Osteoblast (primary cell): Measurements from ENCODE around the gene WASF3. TPM values are rescaled to one million over a fixed set of nuclear protein-coding genes. Genes with fewer than 3 reads are reported as not detected.

Experiments
- DNase-seq: peaks from one replicate; pipeline ENCODE4 v3.0.0; 2011; ENCODE audit warnings: low spot score, mixed read lengths; ENCODE audit not compliant: insufficient read length; ENCODE audit errors: missing footprints
- H2AFZ ChIP-seq: 2 replicates; pipeline ENCODE4 v1.6.0; 2011; ENCODE audit warnings: mild to moderate bottlenecking, low read length
- H3K27ac ChIP-seq: 2 replicates; pipeline ENCODE4 v1.5.1; 2011; ENCODE audit warnings: mild to moderate bottlenecking, low read depth, low read length, moderate library complexity
- H3K27me3 ChIP-seq: 2 replicates; pipeline ENCODE4 v1.6.0; 2012; ENCODE audit warnings: mild to moderate bottlenecking, control low read depth, inconsistent platforms, low read length, moderate library complexity; ENCODE audit not compliant: insufficient read depth
- H3K36me3 ChIP-seq: 2 replicates; pipeline ENCODE4 v1.5.1; 2011; ENCODE audit warnings: mild to moderate bottlenecking, low read length, control low read depth, moderate library complexity; ENCODE audit not compliant: insufficient read depth
- H3K4me1 ChIP-seq: 2 replicates; pipeline ENCODE4 v1.5.1; 2011; ENCODE audit warnings: mild to moderate bottlenecking, low read length, control low read depth, moderate library complexity; ENCODE audit not compliant: insufficient read depth
- H3K4me2 ChIP-seq: 2 replicates; pipeline ENCODE4 v1.6.0; 2011; ENCODE audit warnings: mild to moderate bottlenecking, low read length; ENCODE audit not compliant: insufficient read depth
- H3K4me3 ChIP-seq: fragments of 200-600 bp; sonication (generic); 3 replicates; pipeline ENCODE4 v1.5.1; 2012; ENCODE audit warnings: mild to moderate bottlenecking, low read length, inconsistent platforms; ENCODE audit not compliant: insufficient read depth
- H3K79me2 ChIP-seq: 2 replicates; pipeline ENCODE4 v1.6.0; 2012; ENCODE audit warnings: mild to moderate bottlenecking, low read length, control low read depth, inconsistent platforms; ENCODE audit not compliant: insufficient read depth
- H3K9me3 ChIP-seq: 2 replicates; pipeline ENCODE4 v1.5.1; 2011; ENCODE audit warnings: low read depth, low read length, control low read depth
- H4K20me1 ChIP-seq: 2 replicates; pipeline ENCODE4 v1.6.0; 2012; ENCODE audit warnings: mild to moderate bottlenecking, low read length, control low read depth; ENCODE audit not compliant: insufficient read depth
- CTCF ChIP-seq: IDR thresholded peaks from 2 replicates; pipeline ENCODE4 v1.5.1; 2011; ENCODE audit warnings: mild to moderate bottlenecking, low read depth, low read length, moderate library complexity; ENCODE audit errors: extremely low read depth
- total RNA-seq: library from RNA; depleted of rRNA; stranded (reverse); fragments of >200 nt; gene quantifications from 2 replicates; pipeline ENCODE4 v1.2.3, GENCODE V29; 2012

WASF3 gene
- total RNA-seq, 1 donor: 23.5 TPM

GRCh38 chr13:26596458-26596857 lies 39.0 kb downstream of the WASF3 start:
- Histone ChIP-seq H3K4me3 (no peak overlapping the region), H2AFZ (no peak overlapping the region), H3K27ac (no peak overlapping the region), H3K79me2 (peaks cover 76% of the 10 kb centered on the region), H3K27me3 (no peaks in the 10 kb centered on the region), H3K9me3 (no peaks in the 10 kb centered on the region), H3K4me1 (peaks cover 20% of the 10 kb centered on the region), H3K36me3 (no peaks in the 10 kb centered on the region), H3K4me2 (no peak overlapping the region), H4K20me1 (peaks cover 13% of the 10 kb centered on the region)
- no peak for TF ChIP-seq CTCF
- no peak for DNase-seq

GRCh38 chr13:26599403-26599802 lies 41.9 kb downstream of the WASF3 start:
- no peaks in the 10 kb centered on the region for H3K9me3 ChIP-seq
- no peaks in the 10 kb centered on the region for H3K27me3 ChIP-seq
- no peak overlapping the region for H3K4me3 ChIP-seq
- H4K20me1 ChIP-seq: peaks cover 20% of the 10 kb centered on the region
- peaks cover 79% of the 10 kb centered on the region for H3K79me2 ChIP-seq
- no peaks in the 10 kb centered on the region for H3K36me3 ChIP-seq
- peak overlapping the region; percentile 38 for H3K27ac ChIP-seq
- H2AFZ ChIP-seq: no peak overlapping the region
- DNase-seq: no peak
- peaks cover 29% of the 10 kb centered on the region for H3K4me1 ChIP-seq
- TF ChIP-seq CTCF: no peak
- no peak overlapping the region for H3K4me2 ChIP-seq

- Histone ChIP-seq H3K36me3 (no peaks in the 10 kb centered on the region), H4K20me1 (peaks cover 21% of the 10 kb centered on the region), H3K4me3 (no peak overlapping the region), H2AFZ (no peak overlapping the region), H3K27ac (no peak overlapping the region), H3K27me3 (no peaks in the 10 kb centered on the region), H3K79me2 (peaks cover 79% of the 10 kb centered on the region), H3K4me1 (peaks cover 33% of the 10 kb centered on the region), H3K9me3 (no peaks in the 10 kb centered on the region), H3K4me2 (no peak overlapping the region)
- no peak for DNase-seq
- TF ChIP-seq CTCF: no peak
Measured at GRCh38 chr13:26599860-26600259, 42.4 kb downstream of the WASF3 start.

- Histone ChIP-seq H3K27ac (no peak overlapping the region), H4K20me1 (peaks cover 25% of the 10 kb centered on the region), H3K4me2 (no peak overlapping the region), H3K27me3 (no peaks in the 10 kb centered on the region), H3K9me3 (no peaks in the 10 kb centered on the region), H3K4me3 (no peak overlapping the region), H3K4me1 (peaks cover 33% of the 10 kb centered on the region), H3K79me2 (peaks cover 80% of the 10 kb centered on the region), H2AFZ (no peak overlapping the region), H3K36me3 (no peaks in the 10 kb centered on the region)
- DNase-seq: peak; percentile 81
- no peak for TF ChIP-seq CTCF
Measured at GRCh38 chr13:26600343-26600742, 42.9 kb downstream of the WASF3 start.
